DMS79 treated with DMSO at 0.1 percent for 48 hours (cell line): ENCODE measurements around the gene PRELID2.
"Not testable (repeated sequence)": the region's sequence is repeated elsewhere in the genome, so short reads cannot be mapped to it uniquely, and the experiment has no call there.

Experiments used
- DNase-seq: peaks from one replicate; lab custom pipeline; 2025; lab: John Stamatoyannopoulos, UW

PRELID2 gene

DNA sequence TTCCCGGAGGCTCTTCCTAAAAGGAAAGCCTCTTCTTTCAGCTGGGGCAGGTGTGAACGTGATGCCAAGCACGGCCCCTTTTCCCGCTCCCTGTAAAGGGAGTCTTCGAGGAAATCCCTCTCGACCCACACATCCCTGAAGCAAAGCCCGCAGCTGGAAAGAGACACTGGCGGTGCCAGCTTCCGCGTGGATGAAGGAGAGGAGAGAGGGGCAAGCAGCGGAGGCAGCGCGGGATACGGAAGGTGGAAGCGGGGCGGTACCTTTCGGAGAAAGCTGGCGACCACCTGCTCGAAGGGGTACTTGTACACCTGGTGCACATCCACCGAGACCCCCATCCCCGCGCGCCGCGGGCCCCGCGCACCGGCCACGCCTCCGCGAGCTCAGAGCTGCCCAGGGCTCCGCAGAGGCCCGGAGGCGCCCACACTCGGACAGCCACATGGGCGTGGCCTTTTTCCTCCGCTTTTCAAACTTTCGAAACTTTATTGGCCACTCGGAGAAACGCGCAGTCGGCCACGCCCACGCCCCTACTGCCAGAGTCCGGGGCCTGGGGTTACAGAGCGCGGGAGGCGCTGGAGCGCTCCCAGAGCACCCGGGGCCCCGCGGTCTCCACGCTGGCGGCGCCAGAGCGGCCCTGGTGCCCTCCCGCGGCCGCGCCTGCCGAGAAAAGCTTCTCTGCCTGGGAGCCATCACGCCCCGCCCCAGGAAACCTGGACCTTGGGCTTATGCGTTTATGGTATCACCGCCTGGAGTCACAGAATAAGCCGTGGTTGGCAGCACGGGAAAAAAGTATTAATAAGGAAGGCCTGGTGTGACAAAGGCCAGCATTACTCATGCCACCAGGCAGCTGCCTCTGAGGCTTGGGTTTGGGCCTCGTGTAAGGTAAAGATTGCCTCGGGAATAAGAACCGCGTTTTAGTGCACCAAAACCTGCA is at the start of gene PRELID2:
TSS of gene PRELID2 (minus strand) at position 426 of the 931 bp plus-strand sequence. CDS start at position 335, 91 bp downstream.
- peak; percentile 13 for DNase-seq

DNA sequence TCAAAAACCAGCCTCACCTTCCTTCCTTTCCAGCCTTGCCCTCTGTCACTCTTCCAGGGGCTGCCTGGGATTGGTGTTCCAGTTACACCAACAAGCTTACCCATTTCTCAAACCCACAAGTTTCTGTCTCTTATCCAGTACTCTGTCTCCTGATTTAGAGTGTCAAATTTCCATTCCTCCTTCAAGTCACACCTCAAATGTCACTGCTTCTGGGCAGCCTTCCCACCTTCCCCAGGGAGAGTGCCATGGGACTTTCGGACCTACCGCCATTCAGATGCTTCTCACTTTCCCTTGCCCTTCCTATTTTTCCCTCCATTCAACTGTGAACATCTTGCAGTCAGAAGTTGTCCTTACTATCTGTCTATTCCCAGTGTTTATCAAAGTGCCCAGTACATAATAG is 39.6 kb upstream of the PRELID2 start:
- no peak for DNase-seq

DNA sequence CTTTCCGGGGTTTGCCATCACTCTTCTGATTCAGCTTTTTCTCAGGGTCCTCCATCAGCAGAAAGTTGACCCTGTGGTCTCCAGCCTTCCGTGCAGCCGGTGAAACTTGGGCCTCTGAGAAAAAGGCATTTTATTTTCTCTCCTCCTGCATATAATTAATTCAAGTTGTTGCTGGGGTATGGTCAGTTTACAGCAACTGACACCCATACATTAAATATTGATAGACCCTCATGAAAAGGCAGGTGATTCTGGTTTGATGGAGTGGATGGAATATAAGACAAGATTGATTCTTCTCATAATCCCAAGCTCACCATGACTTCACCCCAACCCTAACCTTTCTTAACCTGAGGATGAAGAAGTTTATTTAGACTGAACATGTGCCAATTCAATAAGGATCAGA is 37.8 kb upstream of the PRELID2 start, which contains the start of gene GRXCR2:
TSS of gene GRXCR2 (minus strand) at position 101 of the 400 bp plus-strand sequence. CDS start at position 55, 46 bp downstream.
- DNase-seq, result no peak

DNA sequence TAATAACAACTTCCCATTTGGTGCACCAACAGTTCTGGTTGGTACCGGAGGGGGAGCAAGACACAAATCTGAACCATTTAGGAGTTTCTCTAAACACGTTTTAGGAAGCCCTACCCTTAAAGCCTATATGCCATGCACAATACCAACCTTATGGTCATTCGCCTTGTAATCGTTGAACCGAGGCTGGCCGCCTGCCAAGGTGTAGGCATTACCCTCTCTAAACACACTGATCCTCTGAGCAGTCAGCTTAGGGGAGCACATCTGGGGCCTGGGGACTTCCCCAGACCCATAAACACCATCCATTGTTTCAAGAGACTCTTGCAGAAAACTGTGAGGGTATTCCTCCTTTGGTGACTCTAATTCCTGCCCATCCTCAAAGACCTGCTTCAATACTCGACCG is 37.3 kb upstream of the PRELID2 start:
- no peak for DNase-seq

DNA sequence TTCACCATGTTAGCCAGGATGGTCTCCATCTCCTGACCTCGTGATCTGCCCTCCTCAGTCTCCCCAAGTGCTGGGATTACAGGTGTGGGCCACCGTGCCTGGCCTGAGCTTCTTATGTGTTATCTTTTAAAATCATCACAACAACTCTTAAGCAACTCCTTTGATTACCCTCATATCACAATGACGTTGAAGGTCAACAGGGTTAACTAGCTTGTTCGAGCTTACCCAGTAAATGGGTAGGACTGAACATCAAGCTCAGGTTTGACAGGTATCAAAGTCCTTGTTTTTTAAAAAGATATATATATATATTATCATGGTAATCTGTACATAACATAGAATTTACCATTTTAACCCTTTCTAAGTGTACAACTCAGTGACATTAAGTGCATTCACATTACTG is 34.6 kb upstream of the PRELID2 start:
- no peak for DNase-seq

DNA sequence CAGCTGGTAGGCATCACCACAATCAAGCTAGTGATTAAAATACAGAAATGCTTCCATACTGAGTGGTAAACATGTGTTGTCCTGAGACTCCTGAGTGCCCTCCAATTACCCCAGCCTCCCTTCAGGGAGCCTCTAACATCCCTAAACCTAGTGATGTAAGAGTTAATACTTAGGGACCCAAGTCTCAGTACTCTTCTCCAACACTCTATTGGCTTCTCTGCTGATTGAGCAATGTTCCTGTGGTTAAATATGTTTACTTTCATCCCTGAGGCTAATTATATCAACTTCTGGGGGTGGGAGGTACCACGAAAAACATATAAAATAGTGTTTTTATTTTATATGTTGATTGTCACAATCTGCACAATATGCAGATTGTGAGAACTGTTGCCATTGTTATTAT is 32.7 kb upstream of the PRELID2 start:
- DNase-seq, result no peak

DNA sequence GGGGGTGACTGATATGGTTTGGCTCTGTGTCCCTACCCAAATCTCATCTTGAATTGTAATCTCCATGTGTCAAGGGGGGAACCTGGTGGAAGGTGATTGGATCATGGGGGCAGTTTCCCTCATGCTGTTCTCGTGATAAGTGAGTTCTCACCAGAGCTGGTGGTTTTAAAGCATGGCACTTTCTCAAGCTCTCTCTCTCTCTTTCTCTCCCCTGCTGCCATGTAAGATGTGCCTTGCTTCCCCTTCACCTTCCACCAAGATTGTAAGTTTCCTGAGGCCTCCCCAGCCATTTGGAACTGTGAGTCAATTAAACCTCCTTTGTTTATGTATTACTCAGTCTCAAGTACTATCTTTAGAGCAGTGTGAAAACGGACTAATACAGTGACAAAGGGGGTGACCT is 29.3 kb upstream of the PRELID2 start:
- not testable (repeated sequence) for DNase-seq

DNA sequence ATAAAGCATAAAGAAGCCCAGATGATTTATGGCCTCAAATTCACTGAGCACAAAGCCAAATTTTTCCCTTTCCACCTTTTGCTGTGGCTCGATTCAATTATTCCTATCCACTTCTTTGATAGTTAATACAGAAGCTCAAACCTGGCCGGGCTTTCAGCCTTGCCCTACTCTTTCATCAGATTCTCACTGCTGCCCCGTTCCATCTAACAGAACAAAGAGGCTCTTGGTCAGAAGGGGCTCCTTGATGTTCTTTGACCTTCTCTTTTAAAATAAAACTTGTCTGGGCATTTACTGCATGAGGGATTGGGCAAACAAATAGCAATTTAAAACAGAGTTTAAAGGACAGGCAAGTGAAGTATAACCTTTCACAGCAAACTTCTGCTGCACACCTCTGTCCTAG is 27.9 kb upstream of the PRELID2 start:
- no peak for DNase-seq

DNA sequence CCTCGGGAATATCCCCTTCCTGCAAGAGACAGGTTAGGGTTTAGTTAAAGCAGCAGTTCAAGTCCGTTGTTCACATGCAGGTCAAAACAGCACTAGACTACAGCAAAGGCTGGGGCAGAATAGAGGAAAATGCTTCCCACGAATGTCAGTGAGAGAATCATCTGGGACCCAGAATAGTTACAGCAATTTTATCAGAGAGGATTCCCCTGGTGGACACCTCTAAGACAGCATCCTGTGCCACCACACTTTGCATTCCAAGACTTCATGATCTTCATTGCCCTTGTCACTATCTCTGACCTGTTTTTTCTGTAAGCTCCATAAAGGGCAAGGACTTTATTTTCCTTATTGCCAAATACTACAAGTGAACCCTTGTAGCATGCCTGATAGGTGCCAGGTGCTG is 24.8 kb upstream of the PRELID2 start:
- DNase-seq, result no peak

DNA sequence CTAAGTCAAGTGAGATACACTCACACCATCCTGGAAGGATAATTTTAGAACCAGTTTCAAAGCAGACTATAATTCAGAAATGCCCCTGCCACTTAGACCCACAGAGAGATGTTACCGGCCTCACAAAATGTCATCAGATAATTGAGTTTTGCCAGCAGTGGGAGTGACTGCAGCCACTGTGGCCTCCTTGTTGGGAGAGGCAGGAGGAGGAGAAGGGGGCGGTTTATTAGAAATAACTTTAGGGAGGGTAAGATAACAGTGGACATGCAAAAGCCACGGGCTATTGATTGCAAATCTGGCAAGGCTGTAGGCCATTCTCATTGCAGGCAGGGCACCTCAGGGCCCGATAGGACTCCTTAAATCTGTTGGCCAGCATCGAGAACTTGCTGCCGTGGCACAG is 24.3 kb upstream of the PRELID2 start:
- DNase-seq, result no peak

DNA sequence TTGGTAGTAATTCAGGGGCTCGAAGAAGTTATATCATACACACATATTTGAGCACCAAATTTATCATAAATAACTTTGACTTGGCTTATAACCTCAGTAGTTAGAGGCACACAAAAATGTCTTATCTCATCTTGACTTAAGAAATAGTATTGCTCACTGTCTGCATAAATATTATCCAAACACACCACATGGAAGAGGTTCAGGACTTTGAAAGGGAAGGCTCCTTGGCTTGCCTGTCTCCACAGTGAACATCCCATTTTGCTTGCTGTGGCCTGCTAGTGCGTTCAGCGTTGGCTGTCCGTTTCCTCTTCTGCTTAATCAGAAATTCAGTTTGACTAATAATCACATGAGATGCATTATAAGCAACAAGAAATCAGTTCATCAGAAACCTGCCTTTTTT is 23.8 kb upstream of the PRELID2 start:
- DNase-seq, result no peak

DNA sequence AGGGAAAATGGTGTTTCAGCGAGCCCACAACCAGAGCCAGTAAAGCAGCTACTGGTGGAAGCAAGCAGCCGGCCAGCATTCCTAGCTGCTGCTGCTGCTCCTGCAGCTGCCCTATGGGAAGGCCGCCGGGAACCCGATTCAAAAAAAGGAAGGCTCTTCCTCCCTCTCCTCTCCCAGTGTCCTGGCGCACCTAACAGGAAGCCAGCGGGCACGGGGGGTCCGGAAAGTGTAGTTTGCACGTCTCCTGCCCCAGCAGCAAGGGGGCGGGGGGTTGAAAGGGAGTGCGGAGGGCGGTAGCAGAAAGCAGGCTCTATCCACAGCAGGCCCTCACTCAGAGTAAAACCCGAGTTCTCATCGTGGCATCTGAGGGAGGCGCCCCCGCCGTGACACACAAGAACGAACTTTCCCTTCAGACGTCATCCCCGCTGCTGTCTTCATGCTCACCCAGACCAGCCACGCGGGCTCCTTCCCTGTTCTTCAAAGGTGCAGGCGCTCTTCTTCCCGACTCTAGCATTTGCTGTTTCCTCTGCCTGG is 21.2 kb upstream of the PRELID2 start:
- DNase-seq, result no peak

DNA sequence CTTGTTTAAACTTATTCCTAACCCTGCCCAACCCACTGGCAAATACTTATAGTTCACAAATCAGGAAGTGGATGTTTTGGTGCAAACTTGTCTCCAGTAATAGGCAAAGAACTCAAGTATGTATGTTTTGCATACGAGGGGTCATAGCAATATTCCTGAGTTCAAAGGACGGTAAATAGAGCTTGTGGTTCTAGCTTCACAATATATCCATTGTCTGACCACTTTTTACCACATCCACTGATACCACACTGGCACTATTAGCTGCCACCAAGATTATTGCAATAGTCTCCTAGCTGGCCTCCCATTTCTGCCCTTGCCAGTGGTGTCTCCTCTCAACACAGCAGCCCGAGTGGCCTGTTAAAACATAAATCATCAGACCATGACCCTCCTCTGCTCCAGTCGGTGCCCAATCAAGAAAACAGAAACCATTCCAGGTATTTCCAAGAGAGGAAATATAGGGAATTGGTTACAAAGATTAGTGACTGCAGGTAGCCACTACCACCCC is 20.7 kb upstream of the PRELID2 start:
- DNase-seq, result no peak

DNA sequence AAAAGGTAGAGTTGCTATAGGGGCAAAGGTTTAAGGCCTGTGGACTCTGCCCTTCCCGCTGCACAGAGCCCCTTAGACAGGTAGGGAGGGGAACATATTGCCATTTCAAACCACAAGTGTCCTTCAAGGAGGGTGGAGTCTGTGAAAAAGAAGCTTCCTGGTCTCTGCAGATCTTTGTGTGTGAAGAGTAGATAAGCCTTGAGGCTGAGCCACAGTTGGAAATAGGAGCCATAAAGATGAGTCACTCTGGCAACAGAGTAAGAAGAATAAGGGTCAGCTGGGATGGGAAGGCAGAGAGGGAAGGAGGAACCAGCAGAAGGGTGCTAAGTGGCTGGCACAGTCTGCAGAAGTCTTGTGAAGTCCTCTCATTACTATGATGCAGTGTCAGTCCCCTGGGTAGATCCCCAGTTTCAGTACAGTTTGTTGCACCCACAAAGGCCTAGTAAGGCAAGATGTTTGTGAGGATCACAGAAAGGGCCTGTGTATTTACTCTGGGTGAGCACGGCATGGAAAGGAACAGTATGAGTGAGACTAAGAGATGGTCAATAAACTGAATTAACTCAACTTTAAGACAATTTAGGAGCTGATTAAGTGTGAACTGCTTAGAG is 19.6 kb upstream of the PRELID2 start:
- no peak for DNase-seq

DNA sequence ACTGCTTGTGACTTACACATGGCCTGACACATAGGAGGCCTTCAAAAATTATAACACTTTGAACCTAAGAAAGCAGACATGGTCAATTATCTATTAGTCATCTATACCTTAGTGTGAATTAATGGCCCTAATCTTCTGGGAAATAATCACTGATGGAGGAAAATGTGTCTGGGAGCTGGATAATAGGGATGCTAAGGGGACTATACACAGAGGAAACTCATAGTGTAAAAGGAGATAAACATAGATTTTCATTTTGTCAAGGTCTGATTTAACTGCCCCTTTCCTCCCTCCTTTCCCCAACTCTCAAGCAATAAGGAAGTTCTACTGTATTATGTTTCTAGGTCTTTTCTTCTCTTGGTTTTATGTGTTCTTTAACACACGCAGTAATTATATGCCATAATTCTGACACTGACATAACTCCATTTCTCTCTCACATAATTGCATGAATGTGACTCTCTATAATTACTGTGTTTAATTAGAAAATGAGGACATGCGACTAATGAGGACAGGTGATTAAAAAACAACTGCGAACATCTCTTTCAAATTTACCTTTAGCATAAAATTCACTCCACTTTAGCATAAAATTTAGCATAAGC is 18.7 kb upstream of the PRELID2 start:
- no peak for DNase-seq

DNA sequence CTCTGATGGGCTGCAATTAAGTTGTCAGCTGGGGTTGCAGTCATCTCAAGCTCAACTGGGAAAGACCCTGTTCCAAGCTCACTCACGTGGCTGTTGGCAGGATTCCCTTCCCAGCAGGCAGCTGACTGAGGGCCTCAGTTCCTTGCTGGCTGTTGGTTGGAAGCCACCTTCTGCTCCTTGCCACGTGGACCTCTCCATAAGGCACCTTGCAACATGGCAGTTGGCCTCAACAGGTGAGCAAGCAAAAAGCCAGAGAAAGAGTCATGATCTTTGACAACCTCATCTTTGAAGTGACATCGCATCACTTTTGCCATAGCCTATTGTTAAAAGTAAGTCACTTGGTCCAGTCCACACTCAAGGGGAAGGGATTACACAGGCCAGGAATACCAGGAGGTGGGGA is 17.8 kb upstream of the PRELID2 start:
- DNase-seq, result no peak

DNA sequence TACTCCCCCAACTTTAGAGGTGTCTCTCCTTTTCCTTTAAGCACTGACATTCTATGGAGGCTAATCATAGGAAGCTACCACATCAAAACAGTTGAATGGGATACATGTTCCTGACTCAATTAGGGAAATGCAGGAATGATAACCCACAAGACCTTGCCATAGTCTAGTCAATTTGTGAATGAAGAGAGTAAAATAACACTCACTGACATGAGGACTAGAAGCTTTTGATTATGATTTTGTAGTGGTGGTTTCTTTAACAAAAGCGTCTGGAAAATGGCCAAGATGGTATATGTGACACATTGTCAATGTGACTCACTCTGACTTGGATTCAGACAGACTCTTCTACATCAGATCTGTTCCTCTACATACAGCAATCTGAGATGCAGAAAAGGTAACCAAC is 13.7 kb upstream of the PRELID2 start:
- no peak for DNase-seq

DNA sequence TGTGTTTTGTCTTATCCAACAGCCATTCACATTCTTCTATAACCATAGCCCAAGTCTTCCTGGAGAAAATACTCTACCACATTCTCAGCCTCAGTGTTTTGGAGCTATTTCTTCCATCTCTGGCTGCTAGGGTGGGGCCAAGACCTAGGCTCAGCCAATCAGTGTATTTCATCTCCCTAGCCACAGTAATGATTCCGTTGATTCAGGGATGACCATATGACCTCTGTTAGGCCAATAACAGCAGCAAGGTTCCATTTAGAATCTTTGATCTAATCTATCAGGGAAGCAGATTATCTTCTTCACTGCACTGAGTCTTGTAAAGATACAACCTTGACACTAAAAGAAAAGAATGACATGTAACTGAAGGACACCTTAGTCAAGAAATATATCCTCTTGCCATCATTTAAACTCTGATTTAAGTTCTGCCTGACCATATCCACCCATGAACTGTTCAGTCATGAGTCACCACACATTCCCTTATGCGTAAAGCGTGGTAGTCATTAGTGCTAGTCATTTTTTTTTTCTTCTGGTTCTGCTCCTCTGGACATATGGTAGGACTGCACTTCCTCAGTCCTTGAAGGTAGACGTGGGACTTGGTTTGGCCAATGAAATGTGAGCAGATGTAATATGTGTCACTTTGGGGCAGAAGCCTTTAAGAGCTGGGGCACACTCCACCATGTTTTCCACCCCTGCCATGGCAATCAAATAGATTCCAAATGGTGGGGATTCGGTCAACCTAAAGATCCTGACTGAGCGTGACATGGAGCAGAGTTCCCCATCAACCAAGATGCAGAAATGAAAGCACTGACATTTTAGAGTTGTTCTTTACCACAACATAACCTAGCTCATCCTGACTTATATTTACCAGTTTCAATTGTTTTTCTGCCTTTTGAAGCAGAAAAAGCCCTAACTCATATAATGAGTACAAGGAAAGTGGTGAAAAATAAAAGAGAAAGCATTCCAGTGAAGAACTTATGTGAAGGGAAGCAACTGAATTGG is 12.7 kb upstream of the PRELID2 start:
- DNase-seq, result no peak

DNA sequence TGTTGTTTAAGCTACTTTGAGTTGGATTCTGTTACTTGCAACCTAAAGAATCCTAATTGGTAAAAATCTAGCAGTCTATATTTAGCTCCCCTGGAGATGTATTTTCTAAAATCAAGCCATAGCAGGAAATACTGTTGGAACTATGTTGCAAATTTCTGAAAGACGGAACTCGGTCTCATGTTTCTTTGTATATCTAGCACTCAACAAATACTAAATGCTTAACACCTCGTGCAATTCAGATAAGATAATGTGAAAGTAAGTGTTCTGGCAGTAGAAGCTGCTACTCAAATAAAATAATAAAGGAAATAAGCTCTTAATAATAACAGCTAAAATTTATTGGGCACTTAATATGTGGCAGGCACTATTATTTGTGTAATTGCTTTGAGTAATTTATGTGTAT is 10.9 kb upstream of the PRELID2 start:
- DNase-seq, result no peak

DNA sequence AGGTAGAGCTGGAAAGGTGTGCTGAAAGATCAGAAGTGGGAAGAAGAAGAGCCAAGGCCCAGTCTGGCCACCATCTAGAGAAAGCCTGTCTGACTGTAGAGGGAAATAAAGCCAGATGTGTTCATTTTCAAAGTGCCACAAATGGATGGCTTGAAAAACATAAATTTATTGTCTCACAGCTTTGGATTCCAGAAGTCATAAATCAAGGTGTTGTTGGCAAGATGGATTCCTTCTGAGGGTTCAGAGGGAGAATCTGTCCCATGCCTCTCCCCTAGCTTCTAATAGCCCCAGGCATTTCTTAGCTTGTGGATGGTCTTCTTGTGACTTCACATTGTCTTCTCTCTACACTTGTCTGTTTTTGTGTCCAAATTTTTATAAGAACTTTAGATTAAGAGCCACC is 6.2 kb upstream of the PRELID2 start:
- no peak for DNase-seq

DNA sequence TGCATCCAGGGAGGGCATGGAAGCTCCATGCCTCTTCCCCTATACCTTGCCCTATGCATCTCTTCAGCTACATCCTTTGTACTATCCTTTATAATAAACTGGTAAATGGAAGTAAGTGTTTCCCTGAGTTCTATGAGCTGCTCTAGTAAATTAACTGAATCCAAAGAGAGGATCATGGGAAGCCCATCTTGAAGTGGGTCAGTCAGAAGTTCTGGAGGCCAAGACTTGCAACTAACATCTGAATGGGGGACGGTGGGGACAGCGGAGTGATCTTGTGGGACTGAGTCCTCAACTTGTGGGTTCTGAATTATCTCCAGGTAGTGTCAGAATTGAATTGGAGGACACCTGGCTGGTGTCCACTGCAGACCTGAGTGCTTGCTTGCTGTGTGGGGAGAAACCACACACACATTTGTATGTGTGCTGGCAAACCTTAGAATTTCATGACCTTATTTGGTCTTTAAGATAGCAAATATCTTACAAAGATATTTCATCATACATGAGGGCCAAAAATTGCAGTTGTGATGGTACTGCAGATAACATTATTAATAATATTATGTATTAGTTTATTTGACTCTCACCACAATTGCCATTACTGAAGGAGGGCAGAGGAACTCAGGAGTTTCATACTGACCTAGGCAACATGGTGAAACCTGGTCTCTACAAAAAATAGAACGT is 5.5 kb upstream of the PRELID2 start:
- no peak for DNase-seq
